Kasumi-1 (cell line): ENCODE results near the gene ZNF749.

Experiments used
- DNase-seq, 2 experiments: peaks; one replicate each; lab custom pipeline; 2025; lab: John Stamatoyannopoulos, UW

ZNF749 gene

GRCh38 chr19:57435062-57435978, at the start of gene ZNF749:
Gene ZNF749, plus strand, starts transcription at chr19:57435325. Its CDS starts 254 bp downstream, at chr19:57435579.
- DNase-seq: peak; percentile 98

GRCh38 chr19:57389194-57389729, 45.9 kb upstream of the ZNF749 start:
- no peak for DNase-seq

- DNase-seq: peak; percentile 97 to 98
Observed at GRCh38 chr19:57389730-57390598, 45.2 kb upstream of the ZNF749 start, which contains the start of gene ZNF548. Gene ZNF548, plus strand, starts transcription at chr19:57389854. Its CDS starts 246 bp downstream, at chr19:57390100.

DNA sequence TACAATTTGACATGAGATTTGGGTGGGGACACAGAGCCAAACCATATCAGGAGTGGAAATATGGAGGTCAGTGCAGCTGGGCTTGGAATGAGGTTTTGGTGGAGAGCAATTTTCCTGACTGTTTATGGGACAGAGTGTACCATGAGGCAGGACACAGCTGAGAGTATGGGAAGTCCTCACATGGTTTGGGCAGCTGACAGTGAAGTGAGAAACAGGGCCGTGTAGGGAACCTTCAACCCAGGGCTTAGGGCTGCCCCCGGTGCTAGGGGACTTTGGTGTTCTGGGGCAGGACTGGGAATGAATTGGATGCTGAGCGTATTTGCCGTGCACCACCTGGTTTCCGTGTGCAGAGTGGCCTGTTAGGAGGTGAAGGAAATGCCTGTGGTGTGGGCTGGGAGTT, 39.4 kb upstream of the ZNF749 start:
- DNase-seq: no peak

DNA sequence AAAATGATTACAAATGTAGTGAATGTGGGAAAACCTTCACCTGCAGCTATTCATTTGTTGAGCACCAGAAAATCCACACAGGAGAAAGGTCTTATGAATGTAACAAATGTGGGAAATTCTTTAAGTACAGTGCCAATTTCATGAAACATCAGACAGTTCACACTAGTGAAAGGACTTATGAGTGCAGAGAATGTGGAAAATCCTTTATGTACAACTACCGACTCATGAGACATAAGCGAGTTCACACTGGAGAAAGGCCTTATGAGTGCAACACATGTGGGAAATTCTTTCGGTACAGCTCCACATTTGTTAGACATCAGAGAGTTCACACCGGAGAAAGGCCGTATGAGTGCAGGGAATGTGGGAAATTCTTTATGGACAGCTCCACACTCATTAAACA, 36.3 kb upstream of the ZNF749 start:
- no peak for DNase-seq

DNA sequence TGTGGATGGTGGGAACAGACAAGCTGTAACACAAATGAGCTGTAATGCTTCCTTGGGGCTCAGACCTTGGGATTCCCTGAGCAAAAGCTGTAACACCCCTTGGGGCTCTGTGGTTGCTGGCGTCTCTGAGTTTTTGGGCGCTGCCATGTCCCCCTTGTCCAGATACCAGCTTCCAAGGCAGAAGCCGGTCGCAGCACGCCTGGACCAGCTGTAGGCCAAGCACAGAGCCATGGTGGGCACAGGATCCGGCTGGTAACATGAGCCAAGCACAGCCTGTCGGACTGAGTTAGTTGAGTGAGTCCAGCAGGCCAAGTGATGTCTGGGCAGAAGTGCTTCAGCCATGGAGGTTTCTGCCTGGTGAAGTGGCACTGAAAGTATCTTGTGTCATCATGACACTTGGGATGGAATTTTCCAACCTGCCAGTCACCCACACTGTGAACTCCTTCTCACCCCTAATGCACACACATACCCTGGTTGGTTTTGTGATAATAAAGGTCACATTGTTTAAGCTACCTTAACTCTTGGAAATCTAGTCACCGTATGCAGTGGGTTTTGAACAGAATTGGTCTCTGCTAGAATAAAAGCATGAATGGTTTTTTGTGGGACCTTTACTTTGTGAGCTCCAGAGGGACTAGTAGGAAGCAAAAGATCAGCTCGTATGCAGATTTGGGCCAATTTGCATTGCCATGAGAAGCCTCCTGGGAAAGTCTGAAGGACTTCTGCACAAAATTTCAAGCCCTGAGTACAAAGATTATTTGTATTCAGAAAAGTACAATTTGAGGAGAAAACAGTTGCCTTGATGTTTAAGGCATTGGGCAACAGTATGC, 31.2 kb upstream of the ZNF749 start:
- no peak for DNase-seq

DNA sequence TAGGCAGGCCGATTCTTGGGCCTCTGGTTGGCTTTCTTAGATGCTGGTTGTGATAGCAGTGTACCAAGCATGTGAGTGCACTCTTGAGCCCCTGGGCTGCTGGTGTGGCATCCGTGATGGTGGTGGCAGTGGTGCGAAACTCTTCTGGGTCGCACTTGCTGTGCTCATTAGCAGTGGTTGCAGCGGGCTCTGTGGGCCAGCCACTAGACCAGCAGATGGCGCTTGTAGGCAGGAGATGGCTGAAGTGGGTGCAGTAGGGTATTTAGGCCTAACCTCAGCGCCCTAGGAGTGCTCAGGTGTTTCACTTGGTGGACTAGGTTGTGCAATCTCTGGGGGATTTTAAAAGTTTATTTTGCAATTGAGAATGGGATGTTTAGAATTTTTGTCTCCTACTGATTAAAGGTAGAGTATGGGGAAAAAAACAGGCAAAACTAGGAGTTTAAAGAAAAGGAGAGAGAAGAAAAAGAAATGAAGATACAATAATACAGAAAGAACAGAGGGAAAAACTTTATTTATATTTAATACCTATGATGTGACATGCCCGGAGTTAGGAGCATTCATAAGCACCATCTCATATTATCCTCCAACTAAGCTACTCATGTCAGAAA, 28.5 kb upstream of the ZNF749 start:
- DNase-seq: peak; percentile 48 to 49

DNA sequence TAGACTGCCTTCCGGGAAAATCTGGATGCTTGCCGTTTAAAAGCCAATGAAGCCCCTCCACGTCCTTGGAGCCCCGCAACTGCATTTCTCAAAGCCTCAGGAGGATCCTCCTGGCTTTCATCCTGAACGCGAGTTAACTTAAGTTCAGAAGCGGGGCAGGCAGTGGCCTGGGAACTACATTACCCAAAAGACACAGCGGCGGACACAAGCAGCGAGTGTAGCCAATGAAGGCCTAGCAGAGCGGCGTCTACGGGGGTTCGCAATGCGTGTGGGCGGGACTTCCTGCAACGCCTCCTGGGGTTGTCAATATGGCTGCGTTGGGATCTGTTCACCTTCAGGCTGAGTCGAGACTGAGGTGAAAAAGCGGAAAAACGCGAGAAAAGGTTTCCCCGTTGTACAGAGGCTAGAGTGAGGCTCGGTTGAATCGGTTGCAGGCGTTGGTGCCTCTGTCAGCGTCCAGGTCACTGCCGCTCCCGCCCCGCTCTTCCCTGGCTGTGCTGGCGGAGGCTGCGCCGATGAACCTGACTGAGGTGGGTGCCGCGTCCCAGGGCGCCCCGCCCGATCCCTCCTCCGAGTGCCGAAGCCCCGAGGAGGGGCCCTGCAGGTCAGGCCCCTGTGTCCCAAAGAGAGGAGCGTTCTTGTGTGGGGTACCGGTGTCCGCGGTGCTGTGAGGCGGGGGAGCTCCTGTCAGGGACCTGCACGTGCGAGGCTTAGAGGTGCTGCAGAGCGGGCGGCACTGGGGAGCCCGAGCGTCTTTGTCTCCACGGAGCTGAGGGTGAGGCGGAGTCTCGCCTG, 24.1 kb upstream of the ZNF749 start, which contains the start of gene ZNF17:
Gene ZNF17 (plus strand): TSS at position 285 of the 795 bp plus-strand sequence. CDS start 2,455 bp downstream, outside the sequence.
- peak; percentile 96 to 97 for DNase-seq

GRCh38 chr19:57419439-57419838, 15.7 kb upstream of the ZNF749 start:
- no peak for DNase-seq

- DNase-seq: no peak
Observed at GRCh38 chr19:57421037-57421436, 14.1 kb upstream of the ZNF749 start.

GRCh38 chr19:57434386-57435061, 601 bp upstream of the ZNF749 start:
- DNase-seq: peak in 1 of 2 experiments; percentile 52

DNA sequence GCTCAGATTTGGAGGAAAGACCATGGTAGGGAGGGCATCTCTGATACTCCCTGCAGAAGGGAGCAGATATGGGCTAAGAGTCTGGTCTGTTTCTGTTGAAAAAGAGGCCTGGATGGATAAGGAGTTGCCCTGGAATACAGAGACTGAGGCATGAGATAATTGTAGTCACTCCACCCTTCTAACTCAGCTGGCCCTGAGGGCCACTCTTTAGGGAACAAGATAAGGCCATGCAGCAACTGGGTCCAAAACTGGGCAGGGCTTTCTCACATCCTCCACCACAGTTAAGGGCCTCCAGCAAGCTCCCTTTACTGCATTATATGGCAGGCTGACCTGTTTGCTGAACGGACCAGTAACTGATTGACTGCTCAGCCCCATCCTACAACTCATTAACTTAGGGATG, 1.3 kb downstream of the ZNF749 start:
- DNase-seq: no peak

DNA sequence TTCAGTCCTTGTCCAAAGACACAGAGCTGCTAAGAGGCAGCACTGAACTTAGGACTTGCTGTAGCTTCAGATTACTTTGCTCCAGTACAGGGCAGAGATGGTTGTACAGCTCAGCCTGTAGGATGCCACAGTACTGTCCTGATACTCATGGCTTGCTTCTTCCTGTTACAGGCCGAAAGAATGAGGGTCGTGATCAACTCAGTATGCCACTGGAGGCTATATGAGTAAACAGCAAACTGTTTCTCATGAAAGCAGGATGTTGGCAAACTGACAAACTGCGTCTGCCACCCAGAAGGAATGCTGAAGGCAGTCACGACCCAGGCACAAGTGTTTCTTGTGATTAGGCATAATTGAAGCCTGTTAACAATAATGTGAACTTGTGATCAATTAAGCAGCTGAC, 2.8 kb downstream of the ZNF749 start:
- DNase-seq: no peak

- DNase-seq: no peak
Observed at GRCh38 chr19:57438925-57439324, 3.8 kb downstream of the ZNF749 start.

- no peak for DNase-seq
Observed at GRCh38 chr19:57441979-57442752, 7.0 kb downstream of the ZNF749 start.

- DNase-seq: no peak
Observed at GRCh38 chr19:57443121-57443696, 8.1 kb downstream of the ZNF749 start.

DNA sequence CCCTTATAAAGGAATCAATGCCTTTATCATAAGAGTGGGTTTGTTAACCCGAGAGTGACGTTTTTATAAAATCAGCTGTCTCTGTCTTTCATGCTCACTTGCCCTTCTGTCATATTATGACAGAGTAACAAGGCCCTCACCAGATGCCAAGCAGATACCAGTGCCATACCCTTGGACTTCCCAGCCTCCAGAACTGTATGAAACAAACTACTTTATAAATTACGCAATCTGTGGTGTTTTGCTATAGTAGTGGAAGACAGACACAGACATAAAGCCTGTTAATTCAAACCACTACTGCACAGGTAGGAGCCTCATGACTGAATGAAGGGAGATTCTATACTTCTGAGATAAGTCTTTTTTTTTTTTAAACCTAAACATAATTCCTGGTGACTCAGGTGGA, 17.2 kb downstream of the ZNF749 start:
- DNase-seq: no peak

DNA sequence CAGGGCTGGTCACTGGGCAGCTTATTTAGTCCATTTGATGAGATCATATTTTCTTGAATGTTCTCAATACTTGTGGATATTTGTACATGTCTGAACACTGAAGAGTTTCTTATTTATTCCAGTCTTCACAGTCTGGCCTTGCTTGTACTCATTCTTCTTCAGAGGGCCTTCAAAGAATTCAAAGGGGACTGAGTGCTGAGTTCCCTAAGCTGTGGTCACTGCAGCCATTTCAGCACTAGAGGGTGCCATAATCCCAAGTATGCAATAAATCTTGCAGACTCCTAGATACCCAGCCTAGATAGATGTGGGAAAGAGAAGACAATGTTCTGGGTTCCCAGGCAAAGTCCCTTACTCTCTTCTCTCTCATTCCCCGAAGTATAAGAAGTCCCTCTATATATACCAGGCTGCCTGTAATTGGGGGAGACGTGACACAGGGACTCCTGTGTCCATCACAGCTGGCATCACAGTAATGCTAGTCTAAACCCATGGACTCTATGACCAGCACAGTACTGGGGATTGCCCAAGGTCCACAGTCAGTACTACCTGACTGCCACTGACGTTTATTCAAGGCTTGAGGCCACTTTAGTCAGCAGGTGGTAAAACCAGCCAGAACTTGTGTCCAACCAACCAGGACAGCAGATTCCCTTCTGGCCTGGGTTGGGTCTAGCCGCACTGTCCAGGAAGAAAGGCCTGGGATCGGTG, 30.7 kb downstream of the ZNF749 start:
- DNase-seq: peak; percentile 55 to 65
